Stimulated activated CD8-positive, alpha-beta memory T cell treated with anti-CD3 and anti-CD28 coated beads, Interleukin-4, amount 100 ng/mL, for 1 hour (primary cell): ENCODE measurements around the gene FEM1A.
"Not testable (repeated sequence)": the region's sequence is repeated elsewhere in the genome, so short reads cannot be mapped to it uniquely, and the experiment has no call there.

Experiments
- DNase-seq, 2 donors: peaks; one replicate each; pipeline ENCODE4 v3.0.0-alpha.2; 2020; ENCODE audit warnings: low read depth in 2 of 2, low spot score in 1 of 2

Gene FEM1A

DNA sequence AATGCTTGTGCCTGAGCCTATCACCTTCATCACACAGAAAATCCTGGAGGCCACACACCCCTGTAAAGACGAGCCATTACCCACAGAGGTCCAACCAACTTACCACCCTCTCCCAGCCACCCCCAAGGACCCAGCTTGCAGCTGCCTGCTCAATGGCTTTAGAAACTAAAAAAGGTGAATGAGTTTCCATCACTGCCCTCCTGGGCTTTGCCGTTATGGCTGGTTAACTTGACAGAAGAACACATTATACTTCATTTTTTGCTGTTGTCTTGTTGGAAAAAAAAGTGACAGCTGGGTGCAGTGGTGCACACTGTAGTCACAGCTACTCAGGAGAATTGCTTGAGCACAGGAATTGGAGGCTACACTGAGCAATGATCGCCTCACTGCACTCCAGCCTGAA is 17.4 kb upstream of the FEM1A start:
- DNase-seq = no peak

DNA sequence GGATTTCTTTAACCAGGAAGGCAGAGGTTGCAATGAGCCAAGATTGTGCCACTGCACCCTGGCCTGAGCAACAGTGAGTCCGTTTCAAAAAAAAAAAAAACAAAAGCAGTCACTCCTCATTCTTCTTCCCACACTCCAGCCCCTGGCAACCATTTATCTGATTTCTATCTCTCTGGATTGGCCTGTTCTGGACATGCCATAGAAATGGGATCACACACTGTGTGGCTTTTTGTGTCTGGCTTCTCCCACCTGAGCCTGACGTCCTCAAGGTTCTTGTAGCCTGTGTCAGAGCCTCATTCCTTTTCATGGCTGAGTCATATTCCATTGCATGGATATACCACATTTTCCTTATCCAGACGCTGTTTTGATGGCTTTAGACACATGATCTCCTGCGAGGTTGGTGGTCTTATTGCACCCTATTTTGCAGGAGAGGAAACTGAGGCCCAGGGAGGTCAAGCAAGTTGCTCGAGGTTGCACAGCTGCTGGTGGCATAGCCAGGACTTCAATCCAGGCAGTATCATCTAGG is 15.8 kb upstream of the FEM1A start:
- DNase-seq = no peak

DNA sequence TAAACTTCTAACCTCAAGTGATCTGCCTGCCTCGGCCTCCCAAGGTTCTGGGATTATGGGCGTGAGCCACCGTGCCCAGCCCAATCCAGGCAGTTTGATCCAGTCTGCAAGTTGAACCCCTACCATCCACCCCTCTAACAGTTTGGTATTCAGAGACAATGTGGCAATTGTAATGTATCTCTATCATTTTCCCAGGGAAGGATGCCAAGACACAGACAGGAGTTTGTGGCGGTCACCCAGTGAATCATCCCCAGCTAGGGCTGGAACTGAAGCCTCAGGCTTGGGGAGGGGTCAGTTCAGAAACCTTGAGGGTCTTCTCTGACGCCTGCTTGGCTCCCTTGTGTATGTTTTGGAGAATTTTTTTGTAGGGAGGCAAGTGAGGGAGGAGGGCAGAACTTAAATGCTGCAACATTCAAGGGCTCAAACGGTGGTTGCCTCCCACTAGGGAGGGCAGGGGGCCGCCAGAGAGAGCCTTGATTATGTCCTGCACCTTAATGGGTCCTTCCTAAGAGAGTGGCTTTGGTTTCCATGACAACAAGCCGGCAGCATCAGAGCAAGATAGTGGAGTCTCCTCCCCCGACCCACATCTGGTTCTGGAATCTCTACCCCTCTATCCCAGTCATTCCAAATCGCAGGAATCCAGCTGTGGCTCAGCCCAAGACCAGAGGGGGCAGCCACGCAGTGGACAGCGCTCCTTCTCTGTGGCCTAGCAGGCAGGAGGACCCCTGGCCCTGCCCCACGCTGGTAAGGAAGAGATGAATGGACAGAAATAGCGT is 14.9 kb upstream of the FEM1A start:
- DNase-seq = no peak

DNA sequence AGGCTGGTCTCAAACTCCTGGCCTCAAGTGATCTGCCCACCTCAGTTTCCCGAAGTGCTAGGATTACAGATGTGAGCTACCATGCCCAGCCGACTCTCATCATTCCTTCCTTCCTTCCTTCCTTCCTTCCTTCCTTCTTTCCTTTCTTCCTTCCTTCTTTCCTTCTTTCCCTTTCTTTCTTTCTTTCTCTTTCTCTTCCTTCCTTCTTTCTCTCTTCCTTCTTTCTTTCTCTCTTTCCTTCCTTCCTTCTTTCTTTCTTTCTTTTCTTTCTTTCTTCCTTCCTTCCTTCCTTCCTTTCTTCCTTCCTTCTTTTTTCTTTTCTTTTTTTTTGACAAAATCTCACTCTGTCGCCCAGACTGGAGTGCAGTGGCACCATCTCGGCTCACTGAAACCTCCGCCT is 13.4 kb upstream of the FEM1A start:
- DNase-seq = not testable (repeated sequence)

DNA sequence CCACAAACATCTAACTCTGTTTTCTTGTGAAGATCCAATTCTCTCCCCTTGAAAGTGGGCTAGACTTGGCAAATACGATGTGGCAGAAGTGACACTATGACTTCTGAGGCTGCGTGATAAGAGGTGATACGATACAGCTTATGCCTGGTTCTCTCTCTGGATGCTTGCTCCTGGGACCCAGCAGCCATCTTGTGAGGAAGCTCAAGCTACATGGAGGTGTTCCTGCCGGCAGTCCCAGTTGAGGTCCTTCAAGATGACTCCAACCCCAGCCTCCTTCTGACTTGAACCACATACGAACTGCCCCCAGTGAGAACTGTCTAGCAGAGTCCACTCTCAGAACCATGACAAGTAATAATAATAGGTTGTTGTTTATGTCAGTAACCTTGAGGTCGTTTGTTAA is 10.7 kb upstream of the FEM1A start:
- no peak for DNase-seq

DNA sequence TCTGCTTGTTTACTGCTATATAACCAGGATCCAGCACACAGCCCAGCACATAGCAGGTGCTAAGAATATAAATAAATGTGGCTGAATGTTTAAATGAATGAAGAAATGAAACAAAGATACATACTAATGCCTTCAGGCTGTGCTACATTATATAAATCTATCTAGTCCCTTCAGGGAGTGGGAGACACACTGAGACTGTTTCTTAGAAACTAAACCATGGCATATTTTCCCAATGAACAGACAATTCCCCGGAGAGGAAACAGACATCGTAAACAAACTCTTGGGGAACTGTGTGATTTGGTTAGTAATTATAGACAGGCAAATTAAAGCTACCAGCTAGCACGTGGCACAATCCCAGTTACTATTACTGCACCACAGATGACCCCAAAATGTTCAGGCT is 9.7 kb upstream of the FEM1A start:
- no peak for DNase-seq

DNA sequence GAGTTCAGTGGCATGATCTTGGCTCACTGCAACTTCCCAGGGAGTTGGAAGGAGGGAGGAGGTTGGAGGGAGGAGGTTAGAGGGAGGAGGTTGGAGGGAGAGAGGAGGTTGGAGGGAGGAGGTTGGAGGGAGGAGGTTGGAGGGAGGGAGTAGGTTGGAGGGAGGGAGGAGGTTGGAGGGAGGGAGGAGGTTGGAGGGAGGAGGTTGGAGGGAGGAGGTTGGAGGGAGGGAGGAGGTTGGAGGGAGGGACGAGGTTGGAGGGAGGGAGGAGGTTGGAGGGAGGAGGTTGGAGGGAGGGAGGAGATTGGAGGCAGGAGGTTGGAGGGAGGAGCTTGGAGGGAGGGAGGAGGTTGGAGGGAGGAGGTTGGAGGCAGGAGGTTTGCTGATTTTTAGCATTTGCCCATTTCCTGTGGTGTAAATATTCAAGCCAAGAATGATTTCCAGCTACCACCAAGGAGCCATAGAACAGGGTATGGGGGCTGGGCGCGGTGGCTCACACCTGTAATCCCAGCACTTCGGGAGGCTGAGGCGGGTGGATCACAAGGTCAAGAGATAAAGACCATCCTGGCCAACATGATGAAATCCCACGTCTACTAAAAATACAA is 5.0 kb upstream of the FEM1A start:
- DNase-seq = not testable (repeated sequence)

DNA sequence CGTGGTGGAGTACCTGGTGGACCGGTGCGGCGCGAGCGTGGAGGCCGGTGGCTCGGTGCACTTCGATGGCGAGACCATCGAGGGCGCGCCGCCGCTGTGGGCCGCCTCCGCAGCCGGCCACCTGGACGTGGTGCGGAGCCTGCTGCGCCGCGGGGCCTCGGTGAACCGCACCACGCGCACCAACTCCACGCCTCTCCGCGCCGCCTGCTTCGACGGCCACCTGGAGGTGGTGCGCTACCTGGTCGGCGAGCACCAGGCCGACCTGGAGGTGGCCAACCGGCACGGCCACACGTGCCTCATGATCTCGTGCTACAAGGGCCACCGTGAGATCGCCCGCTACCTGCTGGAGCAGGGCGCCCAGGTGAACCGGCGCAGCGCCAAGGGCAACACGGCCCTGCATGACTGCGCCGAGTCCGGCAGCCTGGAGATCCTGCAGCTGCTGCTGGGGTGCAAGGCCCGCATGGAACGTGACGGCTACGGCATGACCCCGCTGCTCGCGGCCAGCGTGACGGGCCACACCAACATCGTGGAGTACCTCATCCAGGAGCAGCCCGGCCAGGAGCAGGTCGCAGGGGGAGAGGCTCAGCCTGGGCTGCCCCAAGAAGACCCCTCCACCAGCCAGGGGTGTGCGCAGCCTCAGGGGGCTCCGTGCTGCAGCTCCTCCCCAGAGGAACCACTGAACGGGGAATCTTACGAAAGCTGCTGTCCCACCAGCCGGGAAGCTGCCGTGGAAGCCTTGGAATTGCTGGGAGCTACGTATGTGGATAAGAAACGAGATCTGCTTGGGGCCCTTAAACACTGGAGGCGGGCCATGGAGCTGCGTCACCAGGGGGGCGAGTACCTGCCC is 708 bp downstream of the FEM1A start:
- DNase-seq = not testable (repeated sequence)

DNA sequence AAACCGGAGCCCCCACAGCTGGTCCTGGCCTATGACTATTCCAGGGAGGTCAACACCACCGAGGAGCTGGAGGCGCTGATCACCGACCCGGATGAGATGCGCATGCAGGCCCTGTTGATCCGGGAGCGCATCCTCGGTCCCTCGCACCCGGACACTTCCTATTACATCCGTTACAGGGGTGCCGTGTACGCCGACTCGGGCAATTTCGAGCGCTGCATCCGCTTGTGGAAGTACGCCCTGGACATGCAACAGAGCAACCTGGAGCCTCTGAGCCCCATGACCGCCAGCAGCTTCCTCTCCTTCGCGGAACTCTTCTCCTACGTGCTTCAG is 1.3 kb downstream of the FEM1A start:
- not testable (repeated sequence) for DNase-seq

DNA sequence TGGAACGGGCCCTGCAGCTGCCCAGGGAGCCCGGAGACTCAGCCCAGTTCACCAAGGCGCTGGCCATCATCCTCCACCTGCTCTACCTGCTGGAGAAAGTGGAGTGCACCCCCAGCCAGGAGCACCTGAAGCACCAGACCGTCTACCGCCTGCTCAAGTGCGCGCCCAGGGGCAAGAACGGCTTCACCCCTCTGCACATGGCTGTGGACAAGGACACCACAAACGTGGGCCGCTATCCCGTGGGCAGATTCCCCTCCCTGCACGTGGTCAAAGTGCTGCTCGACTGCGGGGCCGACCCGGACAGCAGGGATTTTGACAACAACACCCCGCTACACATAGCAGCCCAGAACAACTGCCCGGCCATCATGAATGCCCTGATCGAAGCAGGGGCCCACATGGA is 1.7 kb downstream of the FEM1A start:
- not testable (repeated sequence) for DNase-seq

DNA sequence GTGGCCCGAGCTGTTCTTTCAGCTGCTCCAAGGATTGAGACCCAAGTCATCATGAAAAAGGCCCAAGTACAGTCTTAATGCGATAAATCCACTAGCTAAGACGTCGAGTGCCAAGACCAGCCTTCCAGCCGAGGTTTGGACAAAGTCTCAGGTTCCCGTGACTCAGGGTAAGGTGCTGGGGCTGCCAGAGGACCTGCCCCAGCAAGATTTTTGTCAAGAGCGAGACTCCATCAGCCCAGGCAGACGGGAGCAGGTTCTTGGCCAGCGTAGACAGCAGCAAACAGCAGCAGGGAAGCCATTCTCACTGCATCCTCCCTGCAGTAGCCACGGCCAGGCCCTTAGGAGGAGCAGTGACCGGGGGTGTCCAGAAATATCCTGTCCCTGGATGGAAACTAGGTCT is 3.4 kb downstream of the FEM1A start:
- DNase-seq = no peak

DNA sequence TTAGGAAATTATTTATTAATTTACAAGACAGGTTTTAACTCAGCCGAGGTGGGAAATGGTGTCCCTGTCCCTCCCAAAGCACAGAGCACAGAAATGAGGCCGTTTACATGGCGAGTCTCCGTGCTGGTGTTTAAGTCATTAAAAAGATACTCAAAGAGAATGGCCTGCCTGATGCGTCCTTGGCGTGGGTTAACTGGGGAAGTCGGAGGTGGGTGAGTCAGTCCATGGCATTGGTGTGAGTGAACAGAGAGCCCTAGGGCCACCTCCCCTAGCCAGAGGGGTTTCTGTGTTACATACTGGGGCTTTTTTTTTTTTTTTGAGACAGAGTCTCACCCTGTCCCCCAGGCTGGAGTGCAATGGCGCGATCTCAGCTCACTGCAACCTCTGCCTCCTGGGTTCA is 3.9 kb downstream of the FEM1A start:
- DNase-seq = no peak

DNA sequence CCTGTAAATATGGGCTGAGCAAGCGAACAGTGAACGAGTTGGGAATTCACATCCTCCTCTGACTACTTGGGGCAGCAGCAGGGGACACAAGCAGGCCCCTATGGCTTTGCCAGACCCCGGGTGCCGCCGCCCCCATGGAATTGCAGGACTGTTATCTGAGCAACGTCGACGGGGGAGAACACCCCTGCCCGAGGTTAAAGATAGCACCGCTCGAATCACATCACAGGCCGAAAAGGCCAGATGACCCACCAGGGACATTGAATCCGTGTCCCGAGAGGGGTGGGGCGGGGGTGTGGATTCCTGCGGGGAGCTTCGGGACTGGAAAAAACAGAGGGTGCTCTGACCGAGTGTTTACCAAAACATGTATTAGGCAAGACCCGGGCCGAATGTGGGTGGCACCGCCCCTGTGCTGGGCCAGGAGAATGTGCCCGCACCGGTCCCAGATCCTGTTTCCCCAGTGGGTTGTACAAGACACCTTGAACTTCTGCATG is 9.1 kb downstream of the FEM1A start:
- no peak for DNase-seq

DNA sequence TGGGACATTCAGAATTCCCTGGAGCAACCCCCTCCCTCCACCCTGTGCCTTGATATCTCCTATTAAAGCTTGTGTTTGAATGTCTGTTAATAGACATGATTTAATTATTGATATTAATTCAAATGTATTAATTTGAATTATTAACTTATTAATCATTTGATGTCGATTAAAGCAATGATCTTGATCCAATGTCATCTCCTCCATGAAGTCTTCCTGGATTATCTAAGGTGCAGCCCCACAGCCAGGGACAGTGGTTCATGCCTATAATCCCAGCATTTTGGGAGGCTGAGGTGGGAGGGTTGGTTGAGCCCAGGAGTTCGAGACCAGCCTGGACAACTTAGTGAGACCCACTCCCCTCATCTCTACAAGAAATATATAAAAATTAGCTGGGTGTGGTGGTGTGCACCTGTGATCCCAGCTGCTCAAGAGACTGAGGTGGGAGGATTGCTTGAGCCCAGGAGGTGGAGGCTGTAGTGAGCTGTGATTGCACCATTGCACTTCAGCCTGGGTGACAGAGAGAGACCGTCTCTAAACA is 9.6 kb downstream of the FEM1A start:
- DNase-seq = no peak

DNA sequence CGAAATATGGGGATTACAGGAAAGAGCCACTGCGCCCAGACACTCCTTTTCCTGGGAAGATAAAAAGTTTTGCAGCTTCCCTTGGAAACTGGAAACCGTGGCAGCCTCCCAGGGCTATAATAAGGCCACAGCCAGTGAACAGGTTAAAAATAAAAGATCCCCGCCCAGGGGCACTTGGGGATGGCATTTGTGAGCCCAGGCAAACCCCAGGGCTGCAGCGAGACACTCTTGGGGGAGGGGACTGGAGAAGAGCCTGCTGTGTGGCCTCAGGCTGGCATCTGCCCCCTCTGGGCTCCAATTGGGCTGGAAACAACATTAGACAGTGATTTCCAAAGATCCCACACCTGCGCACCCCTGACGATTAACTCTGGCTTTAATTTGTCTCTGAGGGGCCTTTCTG is 11.2 kb downstream of the FEM1A start:
- no peak for DNase-seq

DNA sequence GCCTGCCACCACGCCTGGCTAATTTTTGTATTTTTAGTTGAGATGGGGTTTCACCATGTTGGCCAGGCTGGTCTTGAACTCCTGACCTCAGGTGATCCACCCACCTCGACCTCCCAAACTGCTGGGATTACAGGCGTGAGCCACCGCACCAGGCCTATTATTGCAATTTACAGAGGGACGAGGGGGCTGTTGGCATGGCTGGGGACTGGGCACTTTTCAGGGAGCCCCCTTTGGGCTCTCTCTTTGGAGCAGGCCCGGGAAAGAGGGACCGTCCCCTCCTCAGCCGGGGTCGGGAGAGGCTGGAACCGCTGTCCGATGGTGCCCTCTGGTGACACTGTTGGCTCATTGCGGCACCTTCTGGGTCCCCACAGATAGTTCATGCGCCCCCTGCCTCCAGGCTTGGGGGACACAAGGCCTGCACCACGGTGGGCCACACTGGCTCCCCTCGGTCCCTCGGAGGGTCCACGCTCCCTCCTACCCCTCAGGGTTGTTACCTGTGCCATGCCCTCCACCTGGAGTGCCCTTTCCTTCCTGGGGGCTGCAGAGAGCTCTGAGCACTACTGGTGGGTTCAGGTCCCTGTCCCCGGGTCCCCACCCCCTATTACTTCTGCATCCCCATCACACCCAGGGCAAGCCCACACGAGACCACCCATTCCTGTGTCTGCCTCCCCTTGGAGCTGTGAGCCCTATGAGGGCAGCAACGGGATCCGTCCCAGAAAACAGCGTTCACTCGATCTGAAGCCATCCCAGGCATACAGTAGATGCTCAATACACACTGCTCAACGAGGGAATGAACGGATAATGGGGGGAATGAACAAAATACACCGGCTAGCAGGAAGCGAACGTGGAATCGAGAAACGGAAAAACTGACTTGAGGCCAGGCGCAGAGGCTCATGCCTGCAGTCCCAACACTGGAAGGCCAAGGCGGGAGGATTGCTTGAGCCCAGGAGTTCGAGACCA is 12.5 kb downstream of the FEM1A start:
- peak in 1 of 2 donors; percentile 47 for DNase-seq

DNA sequence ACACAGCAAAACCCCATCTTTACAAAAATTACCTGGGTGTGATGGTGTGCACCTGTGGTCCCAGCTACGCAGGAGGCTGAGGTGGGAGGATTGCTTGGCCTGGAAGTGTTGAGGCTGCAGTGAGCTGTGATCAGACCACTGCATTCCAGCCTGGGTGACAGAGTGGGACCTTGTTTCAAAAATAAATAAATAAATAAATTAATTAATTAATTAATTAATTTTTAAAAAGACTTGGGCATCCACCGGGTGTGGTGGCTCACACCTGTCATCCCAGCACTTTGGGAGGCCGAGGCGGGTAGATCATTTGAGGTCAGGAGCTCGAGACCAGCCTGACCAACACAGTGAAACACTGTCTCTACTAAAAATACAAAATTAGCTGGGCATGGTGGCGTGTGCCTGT is 13.6 kb downstream of the FEM1A start:
- DNase-seq = not testable (repeated sequence)

DNA sequence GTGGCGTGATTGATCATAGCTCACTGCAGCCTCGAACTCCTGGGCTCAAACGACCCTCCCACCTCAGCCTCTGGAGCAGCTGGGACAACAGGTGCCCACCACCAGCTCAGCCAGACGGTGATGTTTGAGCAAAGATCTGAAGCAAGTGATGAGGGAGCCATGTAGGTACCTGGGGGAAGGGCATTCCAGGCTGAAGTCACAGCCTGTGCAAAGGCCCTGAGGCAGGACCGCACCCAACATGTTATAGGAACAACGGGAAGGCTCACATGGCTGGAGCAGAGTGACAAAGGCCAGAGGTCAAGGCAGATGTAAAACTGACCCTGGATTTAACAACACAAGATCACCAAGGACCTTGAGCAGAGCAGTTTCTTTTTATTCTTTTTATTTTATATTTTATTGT is 14.8 kb downstream of the FEM1A start:
- no peak for DNase-seq

DNA sequence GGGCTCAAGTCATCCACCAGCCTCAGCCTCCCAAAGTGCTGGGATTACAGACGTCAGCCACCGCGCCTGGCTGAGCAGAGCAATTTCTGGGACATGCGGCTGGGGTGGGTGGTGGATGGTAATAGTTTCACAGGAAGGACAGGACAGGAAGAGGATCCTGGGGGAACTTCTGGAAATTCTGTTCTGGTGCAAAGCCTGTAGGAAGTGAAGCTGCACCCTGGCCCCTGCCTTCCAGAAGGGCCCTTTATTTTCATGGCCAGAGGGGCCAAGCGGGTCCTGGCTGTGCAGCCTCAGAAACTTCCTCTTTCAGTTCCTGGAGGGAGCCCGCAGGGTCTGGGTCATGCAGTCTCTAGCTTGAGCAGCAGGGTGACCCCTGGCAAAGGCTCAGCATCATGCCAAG is 15.7 kb downstream of the FEM1A start:
- DNase-seq = no peak
